ENCODE results near the gene DYNLL1. TPM values are rescaled to one million over a fixed set of nuclear protein-coding genes. Genes with fewer than 3 reads are reported as not detected.

Gene DYNLL1
- total RNA-seq, 1 experiment from 2014 or later = 243 TPM

DNA sequence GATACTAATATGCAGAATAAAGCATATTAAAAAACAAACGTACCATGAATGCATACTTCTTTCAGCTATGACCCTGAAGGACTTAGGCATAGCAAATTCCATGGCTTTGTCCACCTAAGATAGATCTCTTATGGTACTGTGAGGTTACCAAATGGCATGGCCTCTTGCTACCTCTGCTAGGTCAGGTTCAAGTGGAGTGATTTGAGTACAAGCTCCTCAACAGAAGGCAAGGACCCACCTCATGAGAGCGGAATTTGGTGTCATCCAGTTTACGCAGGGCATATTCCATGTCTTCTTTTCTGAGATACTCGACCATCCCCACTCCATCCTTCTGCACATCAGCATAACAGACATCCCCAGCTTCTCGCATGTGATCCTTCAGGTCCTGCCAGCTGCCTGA, 32.2 kb upstream of the DYNLL1 start (continued):
- no peak for TF ChIP-seq ELF1 (IDR thresholded peaks at IDR 0.05; ENCODE audit: borderline replicate concordance, low read depth)

DNA sequence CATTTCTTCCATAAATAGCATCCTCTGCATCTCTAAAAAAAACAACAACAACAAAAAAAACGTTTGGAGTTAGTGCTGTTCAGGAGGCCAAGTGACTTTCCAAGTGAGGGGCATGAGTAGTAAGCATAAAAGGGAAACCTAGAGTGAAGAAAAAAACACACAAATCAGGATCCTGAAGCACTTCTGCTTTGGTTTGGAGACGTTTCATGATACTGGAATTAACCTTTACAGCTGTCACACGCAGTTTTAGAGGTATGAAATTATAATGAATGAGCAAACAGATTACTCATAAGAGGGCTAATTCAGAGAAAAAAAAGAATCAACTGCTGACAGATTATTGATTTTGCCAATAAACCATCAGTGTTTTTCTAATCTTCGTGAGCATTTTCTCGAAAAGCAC, 30.2 kb upstream of the DYNLL1 start:
- H3K27me3 ChIP-seq (ENCODE audit: insufficient read depth, low read length) = no peaks in the 10 kb centered on the region
- H3K27ac ChIP-seq (ENCODE audit: low read depth, low read length) = no peak overlapping the region
- DNase-seq (ENCODE audit: low read depth, low spot score) (no peak), ATAC-seq (no peak)
- ChIA-PET CTCF (interaction anchor here (1.0 to 3.2 kb wide), 3 partner anchors 9 to 506 kb away, joined by 3 to 25 read pairs (median 3); no protein-coding TSS in a partner anchor), RAD21 (ENCODE audit: low non-redundant PET in 1 of 2, low total read pairs in 2 of 2, uncharacterized antibody in 2 of 2, unreplicated experiment in 2 of 2) (no interaction called here), POLR2A (interaction anchor here (1.1 kb wide), 1 partner anchor 172 kb away, joined by 3 read pairs; the partner anchor contains the start of gene RNU4-1)
- H3K9ac ChIP-seq (ENCODE audit: low read length) = no peak overlapping the region
- no peak overlapping the region for H3K4me3 ChIP-seq (replicated peaks in 1 of 2; ENCODE audit: low read depth in 1 of 2, low read length in 2 of 2)
- no peak overlapping the region for H3K4me2 ChIP-seq (ENCODE audit: low read length)
- no peaks in the 10 kb centered on the region for H3K9me2 ChIP-seq (ENCODE audit: insufficient read depth)
- H4K20me1 ChIP-seq (ENCODE audit: insufficient read depth) = peaks cover 32% of the 10 kb centered on the region
- intact Hi-C loops (cut with micrococcal nuclease) = loop anchor here (1.0 to 5.0 kb wide), 2 partner anchors 109 to 128 kb away; no protein-coding TSS in a partner anchor
- no TSS peak for BruUV-seq (replicated peaks)
- H3K36me3 ChIP-seq (ENCODE audit: control insufficient read depth in 1 of 2, insufficient read depth in 2 of 2, low read length in 2 of 2) = peaks cover 50 to 51% of the 10 kb centered on the region in 2 experiments
- H3K79me2 ChIP-seq (ENCODE audit: insufficient read depth, low read length) = peaks cover 92% of the 10 kb centered on the region
- TF ChIP-seq REST (IDR thresholded peaks at IDR 0.05; ENCODE audit: low read depth) (no peak), CTCF (IDR thresholded peaks at IDR 0.05 in 2 of 3, conservative IDR thresholded peaks at IDR 0.05 in 1 of 3; ENCODE audit: borderline replicate concordance in 1 of 3, insufficient read depth in 1 of 3, low read depth in 2 of 3, low read length in 2 of 3) (no peak), TCF7L2 (IDR thresholded peaks at IDR 0.05; ENCODE audit: borderline replicate concordance, extremely low read depth, insufficient read depth, insufficient read length) (no peak), ELF1 (IDR thresholded peaks at IDR 0.05; ENCODE audit: borderline replicate concordance, low read depth) (no peak), EZH2phosphoT487 (IDR thresholded peaks at IDR 0.05; ENCODE audit: borderline replicate concordance) (no peak), EZH2 (IDR thresholded peaks at IDR 0.05) (no peak), FOSL1 (IDR thresholded peaks at IDR 0.05; ENCODE audit: low read depth) (no peak), SP1 (IDR thresholded peaks at IDR 0.05; ENCODE audit: low read depth) (no peak), SRF (IDR thresholded peaks at IDR 0.05; ENCODE audit: low read depth) (no peak), CEBPB (IDR thresholded peaks at IDR 0.05; ENCODE audit: low read depth) (no peak), JUND (IDR thresholded peaks at IDR 0.05) (no peak), ZNF274 (IDR thresholded peaks at IDR 0.05; ENCODE audit: low read depth, low read length) (no peak), RAD21 (IDR thresholded peaks at IDR 0.05; ENCODE audit: low read depth) (no peak)
- TF ChIP-seq, protein P1, sequence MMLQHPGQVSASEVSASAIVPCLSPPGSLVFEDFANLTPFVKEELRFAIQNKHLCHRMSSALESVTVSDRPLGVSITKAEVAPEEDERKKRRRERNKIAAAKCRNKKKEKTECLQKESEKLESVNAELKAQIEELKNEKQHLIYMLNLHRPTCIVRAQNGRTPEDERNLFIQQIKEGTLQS (IDR thresholded peaks at IDR 0.05) = no peak
- H3K9me3 ChIP-seq (ENCODE audit: control insufficient read depth in 1 of 2, insufficient read depth in 1 of 2, low read depth in 1 of 2, low read length in 2 of 2) = no peaks in the 10 kb centered on the region
- peaks cover 2 to 22% of the 10 kb centered on the region in 2 experiments; a peak in 2 of 4 replicates for H3K4me1 ChIP-seq (ENCODE audit: control insufficient read depth in 1 of 2, insufficient read depth in 2 of 2, low read length in 2 of 2)
- no peak overlapping the region for H2AFZ ChIP-seq (ENCODE audit: low read depth, low read length, poor library complexity, severe bottlenecking)
